Left colon (tissue), 2 donors: ENCODE results near the gene POLR2J. TPM values are rescaled to one million over a fixed set of nuclear protein-coding genes. Genes with fewer than 3 reads are reported as not detected.

ENCODE experiments used
- ATAC-seq: fragments of 200-7000 bp; cut with Tn5 transposase; one replicate; pipeline ENCODE4 v1.9.1; 2020; ENCODE audit warnings: mild to moderate bottlenecking, moderate library complexity
- DNase-seq, 2 donors: peaks; one replicate each; pipeline ENCODE4 v3.0.0-alpha.2; 2020
- intact Hi-C, 2 donors: fragments of 100-400 bp; cut with DNase I in 1 of 2; cut with micrococcal nuclease in 1 of 2; formaldehyde crosslinking; loops; one replicate each; pipeline versions ENCODE4 v1.11.2 to v1.14.0; 2022; cut with DNase I, micrococcal nuclease
- total RNA-seq, 2 donors: library from RNA; stranded (reverse); fragmentation: NEBNext Ultra II Directional; extraction: Animal tissue kit (Norgen Biotek cat#: 25700); gene quantifications; one replicate each; pipeline ENCODE4 v1.2.1, GENCODE V29; 2021
- donor health status: DM: no; HTN: no; CAD: no.
- donor health status: DM: yes; HTN: yes; CAD: no.

The POLR2J gene
- total RNA-seq, 2 donors from 2014 or later = 49.4 to 50.9 TPM

DNA sequence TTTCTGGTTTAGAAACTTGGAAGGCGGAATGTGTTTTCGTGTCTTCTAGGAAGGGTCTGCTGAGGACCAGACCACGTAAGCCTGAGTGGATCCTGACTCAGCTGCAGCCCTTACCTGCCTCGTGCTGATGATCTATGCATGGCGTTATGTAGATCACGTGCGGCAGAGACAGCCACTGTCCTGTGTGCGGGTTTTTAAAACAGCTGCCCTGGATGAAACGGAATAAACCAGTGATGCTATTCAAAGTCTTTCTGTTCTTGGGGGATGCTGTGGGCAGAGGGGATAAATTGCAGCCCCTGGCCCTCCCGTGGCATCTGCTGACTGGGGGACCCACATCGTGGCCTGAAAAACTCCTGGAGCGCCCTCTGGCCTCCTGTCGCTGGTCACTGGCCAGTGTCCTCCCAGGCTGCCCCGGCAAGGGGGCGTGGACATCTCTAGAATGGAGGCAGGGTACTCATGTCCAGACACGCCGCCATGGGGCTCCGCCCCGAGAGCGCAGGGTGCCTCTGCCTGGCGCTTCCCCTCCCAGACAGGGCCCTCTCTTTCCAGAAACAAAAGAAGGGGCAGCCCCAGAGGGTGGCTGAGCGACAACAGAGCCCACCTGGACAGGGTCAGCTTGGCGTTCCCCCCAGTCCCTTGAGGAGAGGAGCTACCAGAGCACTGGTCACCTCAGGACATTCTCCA lies 27.2 kb downstream of the POLR2J start:
- ATAC-seq (peak; percentile 31), DNase-seq (no peak)
- intact Hi-C loops = no loop called here

- ATAC-seq = peak; percentile 50
- intact Hi-C loops = no loop called here
Observed at GRCh38 chr7:102450242-102450641, 28.5 kb downstream of the POLR2J start.

GRCh38 chr7:102449136-102449535 lies 29.6 kb downstream of the POLR2J start:
- intact Hi-C loops = no loop called here
- ATAC-seq = no peak
- no peak for DNase-seq

More at GRCh38 chr7:102450242-102450641, 28.5 kb downstream of the POLR2J start:
- no peak for DNase-seq

- intact Hi-C loops = no loop called here
- DNase-seq (no peak), ATAC-seq (no peak)
Observed at GRCh38 chr7:102447311-102447710, 31.4 kb downstream of the POLR2J start.

- intact Hi-C loops = no loop called here
- ATAC-seq (no peak), DNase-seq (no peak)
Observed at GRCh38 chr7:102446387-102447156, 32.1 kb downstream of the POLR2J start.

DNA sequence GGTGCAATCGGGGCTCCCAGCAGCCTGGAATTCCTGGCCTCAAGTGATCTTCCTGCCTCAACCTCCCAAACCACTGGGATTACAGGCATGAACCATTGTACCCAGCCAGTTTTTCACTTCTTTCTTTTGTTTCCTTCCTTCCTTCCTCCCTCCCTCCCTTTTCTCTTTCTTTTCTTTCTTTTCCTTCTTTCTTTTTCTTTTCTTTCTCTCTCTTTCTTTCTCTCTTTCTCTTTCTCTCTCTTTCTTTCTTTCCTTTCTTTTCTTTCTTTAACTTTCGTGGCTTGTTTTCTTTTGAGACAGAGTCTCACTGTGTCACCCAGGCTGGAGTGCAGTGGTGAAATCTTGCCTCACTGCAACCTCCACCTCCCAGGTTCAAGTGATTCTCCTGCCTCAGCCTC lies 33.0 kb downstream of the POLR2J start:
- intact Hi-C loops = no loop called here
- ATAC-seq (no peak), DNase-seq (no peak)

DNA sequence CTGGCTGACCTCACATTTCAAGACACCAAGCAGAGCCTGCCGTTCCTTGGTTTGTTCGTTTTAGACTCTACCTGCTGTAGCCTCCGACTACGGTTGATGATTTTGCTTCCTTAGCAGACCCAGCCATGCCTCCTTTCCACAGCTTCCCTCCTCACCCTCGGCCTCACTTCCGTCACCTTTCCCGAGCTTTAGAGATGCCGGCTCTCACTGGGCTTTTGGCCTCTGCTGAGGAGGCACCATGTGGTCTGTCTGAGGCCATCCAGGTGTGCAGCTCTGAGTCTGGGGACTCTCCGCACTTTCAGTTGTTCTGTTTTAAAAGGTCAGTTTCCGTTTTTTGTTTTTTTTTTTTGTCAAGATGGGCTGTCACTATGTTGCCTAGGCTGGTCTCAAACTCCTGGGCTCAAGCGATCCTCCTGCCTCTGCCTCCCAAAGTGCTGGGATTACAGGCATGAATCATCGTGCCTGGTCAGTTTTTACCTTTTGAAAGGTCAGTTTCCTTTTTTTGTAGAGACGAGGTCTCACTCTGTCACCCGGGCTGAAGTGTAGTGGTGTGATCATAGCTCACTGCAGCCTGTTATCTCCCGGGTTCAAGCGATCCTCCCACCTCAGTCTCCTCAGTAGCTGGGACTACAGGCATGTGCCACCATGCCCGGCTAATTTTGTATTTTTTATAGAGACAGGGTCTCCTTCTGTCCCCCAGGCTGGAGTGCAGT lies 33.6 kb downstream of the POLR2J start:
- no peak for DNase-seq
- intact Hi-C loops = no loop called here

DNA sequence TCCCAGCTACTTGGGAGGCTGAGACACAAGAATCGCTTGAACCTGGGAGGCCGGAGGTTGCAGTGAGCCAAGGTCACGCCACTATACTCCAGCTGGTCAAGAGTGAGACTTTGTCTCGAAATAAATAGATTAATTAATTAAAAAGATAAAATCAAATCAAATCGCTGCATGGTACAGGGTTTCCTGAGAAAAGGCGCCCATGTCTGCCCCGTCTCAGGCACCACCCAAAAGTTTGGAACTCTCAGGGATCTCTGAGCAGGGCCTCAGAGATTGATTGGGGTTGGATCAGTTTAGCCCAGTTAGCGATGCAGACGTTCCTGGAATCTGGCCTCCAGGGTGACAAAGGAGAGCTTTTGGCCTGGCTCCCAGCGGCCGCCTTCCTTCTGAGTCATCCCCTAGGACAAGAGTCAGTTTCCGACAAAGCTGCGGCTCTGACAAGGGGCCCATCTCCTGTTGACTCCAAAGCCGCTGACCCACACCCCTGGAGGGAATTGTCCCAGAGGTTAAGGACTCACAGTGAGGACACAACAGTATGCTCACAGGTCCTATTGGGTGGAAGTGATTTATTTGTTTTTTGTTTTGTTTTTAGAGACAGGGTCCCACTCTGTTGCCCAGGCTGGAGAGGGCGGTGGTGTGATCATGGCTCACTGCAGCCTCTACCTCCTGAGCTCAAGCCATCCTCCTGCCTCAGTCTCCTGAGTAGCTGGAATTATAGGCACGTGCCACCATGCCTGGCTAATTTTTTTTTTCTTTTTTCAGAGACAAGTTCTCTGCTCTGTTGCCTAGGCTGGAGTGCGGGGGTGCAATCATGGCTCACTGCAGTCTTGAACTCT lies 38.5 kb downstream of the POLR2J start:
- intact Hi-C loops = no loop called here
- no peak for DNase-seq
- peak; percentile 12 for ATAC-seq

More for the DNA sequence above, 33.6 kb downstream of the POLR2J start:
- ATAC-seq = no peak

- ATAC-seq (no peak), DNase-seq (no peak)
- intact Hi-C loops = no loop called here
Observed at GRCh38 chr7:102436118-102436517, 42.6 kb downstream of the POLR2J start.

GRCh38 chr7:102434039-102434486 lies 44.7 kb downstream of the POLR2J start:
- no peak for ATAC-seq
- no peak for DNase-seq
- intact Hi-C loops = no loop called here

DNA sequence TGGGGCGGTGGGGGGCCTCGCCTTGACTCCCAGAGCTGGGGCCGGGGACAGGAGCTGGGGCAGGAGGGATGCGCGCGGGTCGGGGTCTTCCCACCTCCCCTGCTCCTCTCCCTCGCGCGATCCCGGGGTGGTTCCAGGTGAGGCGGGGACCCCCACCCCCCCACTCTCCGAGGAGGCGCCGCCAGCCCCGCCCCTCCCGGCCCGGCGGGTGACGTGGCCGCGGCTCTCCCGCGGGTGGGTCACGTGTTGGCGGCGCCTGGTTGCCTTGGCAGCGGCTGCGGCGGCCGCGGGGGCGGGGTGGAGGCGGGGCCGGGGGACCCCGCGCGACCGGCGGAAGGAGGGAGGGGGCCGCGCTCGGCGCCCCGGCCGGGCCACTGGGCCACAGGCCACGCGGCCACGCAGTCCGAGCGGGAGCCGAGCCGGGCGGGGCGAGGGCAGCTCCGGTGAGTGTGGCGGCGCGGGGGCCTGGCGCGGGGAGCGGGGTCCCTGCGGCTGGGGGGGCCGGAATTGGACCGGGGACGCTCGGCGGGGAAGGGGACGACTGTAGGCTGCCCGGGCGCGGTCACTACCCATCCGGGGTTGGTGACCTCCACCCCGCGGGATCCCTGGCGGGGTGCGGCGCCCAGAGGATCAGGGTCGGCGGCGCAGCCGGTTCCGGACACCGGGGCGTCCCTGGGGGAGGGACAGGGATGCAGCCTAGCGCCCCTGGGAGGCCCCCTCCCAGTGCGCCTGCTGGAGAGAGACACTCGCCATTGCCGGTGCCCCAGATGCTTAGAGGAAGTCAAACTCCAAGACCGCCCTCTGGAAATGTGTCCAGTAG lies 45.3 kb downstream of the POLR2J start, which contains the start of gene ORAI2:
TSS of gene ORAI2 (plus strand) at position 357 of the 820 bp plus-strand sequence. CDS start 5,382 bp downstream, outside the sequence.
- intact Hi-C loops = no loop called here
- peak; percentile 71 for ATAC-seq
- peak; percentile 77 to 84 for DNase-seq

GRCh38 chr7:102432442-102433218 lies 46.1 kb downstream of the POLR2J start:
- ATAC-seq (peak; percentile 17), DNase-seq (no peak)
- intact Hi-C loops = no loop called here

- DNase-seq (peak; percentile 60 to 65), ATAC-seq (peak; percentile 81)
- intact Hi-C loops = no loop called here
Observed at GRCh38 chr7:102431617-102432298, 47.0 kb downstream of the POLR2J start.

DNA sequence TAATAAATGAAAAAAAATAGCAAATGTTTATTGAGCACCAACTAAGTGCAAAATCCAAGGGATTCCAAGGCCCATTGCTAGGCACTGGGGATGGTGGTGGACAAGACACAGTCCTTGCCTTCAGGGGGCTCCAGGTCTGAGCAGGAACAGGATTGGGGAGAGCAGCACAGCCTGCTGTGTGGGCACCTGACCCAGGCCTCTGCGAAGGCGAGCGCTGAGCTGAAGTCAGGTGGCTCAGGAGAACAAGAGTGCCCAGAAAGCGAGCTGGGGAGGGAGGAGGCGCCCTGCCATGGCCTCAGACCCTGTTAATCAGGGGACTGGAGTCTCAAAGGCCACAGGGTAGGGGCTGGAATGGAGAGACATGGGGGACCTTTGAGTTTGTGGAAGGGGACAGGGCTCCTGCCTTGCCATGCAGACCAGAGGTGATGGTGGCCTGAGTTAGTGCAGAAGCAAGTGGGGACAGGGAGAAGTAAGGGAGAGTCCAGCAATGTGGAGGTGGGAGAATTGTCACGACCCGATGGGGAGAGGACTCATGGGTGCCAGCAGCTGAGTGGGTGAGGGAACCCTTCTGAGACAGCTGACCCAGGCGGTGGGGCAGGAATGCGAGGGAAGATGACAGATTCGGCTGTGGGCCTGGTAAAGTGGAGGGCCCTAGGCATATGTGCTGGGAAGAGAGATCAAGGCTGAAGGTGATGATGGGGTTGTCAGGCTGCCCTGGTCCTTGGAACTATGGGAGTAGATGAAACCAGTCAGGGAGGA lies 49.4 kb downstream of the POLR2J start:
- intact Hi-C loops = no loop called here
- DNase-seq (no peak), ATAC-seq (no peak)

DNA sequence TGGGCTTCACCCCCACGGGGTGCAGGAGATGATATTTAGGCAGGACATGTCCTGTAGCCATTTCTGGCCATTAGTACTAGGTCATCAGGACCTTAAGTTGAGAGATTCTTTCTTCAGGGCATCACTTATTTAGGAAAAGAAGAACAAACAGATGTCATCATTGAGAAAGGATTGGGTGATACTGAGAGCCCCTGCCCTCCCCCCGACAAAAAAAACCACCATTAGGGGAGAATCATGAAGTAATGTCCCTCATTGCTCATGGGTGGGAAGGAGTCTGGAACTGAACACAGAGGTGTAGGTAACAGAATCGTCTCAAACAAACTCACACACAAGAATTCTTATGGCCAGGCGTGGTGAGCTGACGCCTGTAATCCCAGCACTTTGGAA lies 51.7 kb downstream of the POLR2J start:
- no peak for ATAC-seq

More for the DNA sequence above, 51.7 kb downstream of the POLR2J start:
- intact Hi-C loops = no loop called here
- DNase-seq = no peak
